B cell (primary cell): ENCODE data around the gene SPSB3. TPM values are rescaled to one million over a fixed set of nuclear protein-coding genes. Genes with fewer than 3 reads are reported as not detected.
A peak's percentile ranks its signal among the peaks of the same experiment; 100 is the strongest.

Experiments
- ATAC-seq: fragments of 200-7000 bp; cut with Tn5 transposase; one replicate; pipeline ENCODE4 v1.10.0; 2021; ENCODE audit warnings: low read depth, mild to moderate bottlenecking, moderate number of reproducible peaks, moderate library complexity
- CTCF ChIA-PET: fragments of 350-600 bp; sonication (Branson Sonifier 250); formaldehyde crosslinking; loops from one replicate; lab custom pipeline; 2021; ENCODE audit warnings: antibody characterized with exemption, inconsistent platforms; lab: Charles Lee
- POLR2A ChIA-PET: fragments of 350-600 bp; sonication (Branson Sonifier 250); formaldehyde crosslinking; loops from one replicate; lab custom pipeline; 2021; ENCODE audit warnings: antibody characterized with exemption; lab: Charles Lee
- DNase-seq: peaks from one replicate; pipeline ENCODE4 v3.0.0; 2013
- H2AFZ ChIP-seq: 2 replicates; pipeline ENCODE4 v1.6.1; 2012; ENCODE audit warnings: mild to moderate bottlenecking, low read depth, low read length; ENCODE audit not compliant: insufficient read depth, poor library complexity, severe bottlenecking
- H3K27ac ChIP-seq, 2 donors: 1 replicate in 1 of 2; 2 replicates in 1 of 2; pipeline ENCODE4 v1.5.1; 2012 to 2013; ENCODE audit warnings: low read length in 2 of 2, mild to moderate bottlenecking in 2 of 2, moderate library complexity in 1 of 2
- H3K27me3 ChIP-seq, 4 experiments: fragments of 200-600 bp in 1 of 4; sonication (generic) in 1 of 4; replicated peaks in 1 of 4; 1 replicate in 2 of 4; 2 replicates in 2 of 4; pipeline versions ENCODE4 v1.6.1 to v1.7.0; 2013 to 2016; ENCODE audit warnings: low read length in 3 of 4, mild to moderate bottlenecking in 2 of 4, mixed read lengths in 1 of 4, moderate library complexity in 1 of 4; ENCODE audit not compliant: insufficient read depth in 4 of 4, control insufficient read depth in 3 of 4; ENCODE audit errors: control extremely low read depth in 1 of 4
- H3K36me3 ChIP-seq, 2 experiments: replicated peaks in 1 of 2; 1 replicate in 1 of 2; 2 replicates in 1 of 2; pipeline versions ENCODE4 v1.6.1 to v1.7.1; 2013; ENCODE audit warnings: low read length in 1 of 2; ENCODE audit not compliant: insufficient read depth in 2 of 2, control insufficient read depth in 1 of 2; ENCODE audit errors: control extremely low read depth in 1 of 2, extremely low read depth in 1 of 2
- H3K4me1 ChIP-seq, 2 donors: fragments of 200-600 bp in 1 of 2; sonication (generic) in 1 of 2; 1 replicate in 1 of 2; 2 replicates in 1 of 2; pipeline versions ENCODE4 v1.5.1 to v1.6.1; 2013 to 2017; ENCODE audit warnings: low read length in 2 of 2; ENCODE audit not compliant: control insufficient read depth in 2 of 2, insufficient read depth in 2 of 2
- H3K4me2 ChIP-seq: replicated peaks from 2 replicates; pipeline ENCODE3; 2012; ENCODE audit warnings: mild to moderate bottlenecking, low read depth, low read length; ENCODE audit not compliant: poor library complexity, severe bottlenecking
- H3K4me3 ChIP-seq, 5 experiments: fragments of 200-600 bp in 1 of 5; sonication (generic) in 1 of 5; 1 replicate in 3 of 5; 2 replicates in 2 of 5; pipeline versions ENCODE4 v1.5.1 to v1.7.0; 2011 to 2016; ENCODE audit warnings: low read length in 4 of 5, mild to moderate bottlenecking in 4 of 5, low read depth in 2 of 5, control low read depth in 1 of 5, moderate library complexity in 1 of 5; ENCODE audit not compliant: insufficient read depth in 1 of 5; ENCODE audit errors: control extremely low read depth in 1 of 5, extremely low read depth in 1 of 5
- H3K79me2 ChIP-seq: fragments of 200-600 bp; sonication (generic); one replicate; pipeline ENCODE4 v1.6.0; 2016; ENCODE audit warnings: low read length; ENCODE audit not compliant: control insufficient read depth, insufficient read depth
- H3K9ac ChIP-seq: fragments of 200-600 bp; sonication (generic); 2 replicates; pipeline ENCODE4 v1.6.1; 2017; ENCODE audit warnings: mild to moderate bottlenecking, low read length, moderate library complexity
- H3K9me3 ChIP-seq, 3 donors: one replicate each; pipeline versions ENCODE4 v1.6.1 to v1.7.1; 2013; ENCODE audit warnings: low read length in 2 of 3; ENCODE audit not compliant: control insufficient read depth in 2 of 3, insufficient read depth in 1 of 3; ENCODE audit errors: control extremely low read depth in 1 of 3
- H4K20me1 ChIP-seq: 2 replicates; pipeline ENCODE4 v1.6.0; 2012; ENCODE audit warnings: mild to moderate bottlenecking, low read length; ENCODE audit not compliant: insufficient read depth, control insufficient read depth, poor library complexity, severe bottlenecking
- H3K27ac Mint-ChIP-seq: one replicate; pipeline ENCODE4 v1.8.0; 2021; ENCODE audit warnings: mixed read lengths
- H3K27me3 Mint-ChIP-seq: one replicate; pipeline ENCODE4 v1.8.0; 2021; ENCODE audit warnings: mixed read lengths
- H3K4me1 Mint-ChIP-seq: one replicate; pipeline ENCODE4 v1.8.0; 2021; ENCODE audit warnings: mixed read lengths
- H3K4me3 Mint-ChIP-seq: one replicate; pipeline ENCODE4 v1.8.0; 2021; ENCODE audit warnings: mixed read lengths
- H3K9me3 Mint-ChIP-seq: one replicate; pipeline ENCODE4 v1.8.0; 2022; ENCODE audit warnings: mixed read lengths; ENCODE audit not compliant: insufficient read depth
- CTCF ChIP-seq: fragments of 200-600 bp; IDR thresholded peaks from one replicate; pipeline ENCODE4 v1.8.0; 2022; ENCODE audit warnings: antibody characterized with exemption, mild to moderate bottlenecking
- EZH2 ChIP-seq: IDR thresholded peaks from 2 replicates; pipeline ENCODE4 v1.6.1; 2012; ENCODE audit warnings: borderline replicate concordance, low read depth, mild to moderate bottlenecking, moderate library complexity, low read length; ENCODE audit not compliant: insufficient read depth, poor library complexity, severe bottlenecking
- WGBS: methylation state at CpG from one replicate; pipeline ENCODE4 v1.1.5; 2013; ENCODE audit warnings: missing lambda C conversion rate; ENCODE audit not compliant: insufficient coverage; 5-methylcytosine and 5-hydroxymethylcytosine counted together
- intact Hi-C: fragments of 100-400 bp; cut with micrococcal nuclease; formaldehyde crosslinking; loops from one replicate; pipeline ENCODE4 v1.10.0; 2022
- polyA plus RNA-seq: library from polyadenylated mRNA; depleted of rRNA; stranded (reverse); fragments of >200 nt; gene quantifications from 2 replicates; pipeline ENCODE4 v1.2.3, GENCODE V29; 2012
- total RNA-seq, 2 donors: library from RNA; stranded (reverse); fragments of 120-200 nt in 1 of 2; gene quantifications; 1 replicate in 1 of 2; 2 replicates in 1 of 2; pipeline versions ENCODE4 v1.2.3 to v1.2.4, GENCODE V29; 2013 to 2022

SPSB3 gene
- total and polyA plus RNA-seq, 2 donors (not counting 1 experiment from before 2014, with no cell fraction given), result 91.2 to 264 TPM

DNA sequence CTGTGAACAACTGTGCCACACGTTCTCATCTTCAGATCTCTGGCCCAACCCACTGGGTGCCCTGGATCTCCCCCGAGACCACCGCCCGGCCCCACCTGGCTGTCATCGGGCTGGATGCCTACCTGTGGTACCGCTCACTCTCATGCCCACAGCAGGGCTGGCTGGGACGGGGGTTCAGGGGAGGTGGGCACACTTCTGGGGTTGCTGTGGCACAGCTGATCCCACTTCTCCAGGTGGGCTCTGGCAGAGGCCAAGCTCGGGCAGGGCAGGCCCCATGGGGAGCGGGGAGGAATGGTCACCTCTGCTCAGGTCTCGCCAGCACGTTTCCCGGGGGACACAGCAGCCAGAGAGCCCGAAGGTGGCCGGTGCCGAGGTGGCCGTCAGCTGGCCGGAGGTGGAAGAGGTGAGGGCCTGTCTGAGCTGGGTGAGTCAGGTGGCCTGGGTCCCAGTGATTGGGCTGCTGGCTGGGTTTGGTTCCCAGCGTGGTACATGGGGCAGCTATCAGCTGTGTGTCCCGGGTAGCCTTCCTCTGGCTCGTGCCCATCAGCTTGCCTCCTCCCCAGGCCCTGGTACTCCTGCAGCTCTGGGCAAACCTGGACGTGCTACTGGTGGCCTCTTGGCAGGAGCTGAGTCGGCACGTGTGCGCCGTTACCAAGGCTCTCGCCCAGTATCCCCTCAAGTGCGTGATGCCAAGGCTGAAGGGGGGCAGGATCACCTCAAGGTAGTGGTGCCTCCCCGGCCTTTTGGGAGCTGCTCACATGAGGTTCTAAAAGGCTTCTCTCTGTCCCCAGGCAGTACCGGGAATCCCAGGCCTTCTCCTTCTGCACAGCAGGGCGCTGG lies 7.1 kb downstream of the SPSB3 start:
- H3K9me3 ChIP-seq, result no peaks in the 10 kb centered on the region
- H3K79me2 ChIP-seq, result peaks cover 38% of the 10 kb centered on the region
- H2AFZ ChIP-seq, result no peak overlapping the region
- no peak overlapping the region for H3K27ac ChIP-seq
- no peak overlapping the region for H3K4me3 ChIP-seq
- Mint-ChIP-seq H3K9me3 (no peaks in the 10 kb centered on the region), H3K4me1 (peaks cover 24% of the 10 kb centered on the region), H3K4me3 (peak overlapping the region; percentile 95), H3K27me3 (no peaks in the 10 kb centered on the region), H3K27ac (no peak overlapping the region)
- no peak for DNase-seq
- peaks cover 21 to 38% of the 10 kb centered on the region in 2 donors for H3K4me1 ChIP-seq
- ChIA-PET CTCF (interaction anchor here (1.5 kb wide), 1 partner anchor 8 kb away, joined by 9 read pairs; the partner anchor contains the start of genes NUBP2 and SPSB3), POLR2A (no interaction called here)
- H3K36me3 ChIP-seq, result peaks cover 0 to 29% of the 10 kb centered on the region in 2 experiments
- H3K4me2 ChIP-seq, result no peak overlapping the region
- WGBS, result 97% methylated on average over 30 of the region's 30 CpGs
- peaks cover 71% of the 10 kb centered on the region for H4K20me1 ChIP-seq
- no peak overlapping the region for H3K9ac ChIP-seq
- TF ChIP-seq CTCF (no peak), EZH2 (no peak)
- no peak for ATAC-seq
- no peaks in the 10 kb centered on the region for H3K27me3 ChIP-seq
- intact Hi-C loops, result no loop called here

DNA sequence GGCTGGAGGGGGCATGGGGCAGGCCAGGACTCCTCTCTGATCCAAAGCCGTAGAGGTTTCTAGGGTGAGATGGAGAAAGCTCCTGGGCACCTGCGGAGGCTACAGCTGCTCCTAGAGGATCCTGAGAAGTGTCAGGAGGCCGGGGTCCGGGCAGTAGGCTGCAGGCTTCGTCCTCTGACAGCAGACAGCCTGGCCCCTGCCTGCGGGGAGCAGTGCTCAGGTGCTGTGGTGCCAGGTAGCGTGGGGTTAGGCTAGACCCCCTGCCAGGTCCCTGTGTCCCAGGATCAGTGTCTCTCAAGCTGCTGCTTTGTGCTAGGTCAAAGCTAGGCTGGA lies 8.0 kb downstream of the SPSB3 start:
- CTCF ChIA-PET, result interaction anchor here (0.8 to 1.5 kb wide), 3 partner anchors 9 to 367 kb away, joined by 3 to 9 read pairs (median 3); partner anchors contain the start of genes NUBP2, RPS2 and SPSB3
- peak overlapping the region; percentile 99 for H3K4me2 ChIP-seq
- Mint-ChIP-seq H3K4me1 (peaks cover 27% of the 10 kb centered on the region), H3K9me3 (no peaks in the 10 kb centered on the region), H3K27me3 (no peaks in the 10 kb centered on the region), H3K4me3 (peak overlapping the region; percentile 95), H3K27ac (no peak overlapping the region)
- peaks cover 0 to 26% of the 10 kb centered on the region in 2 experiments for H3K36me3 ChIP-seq
- no peak overlapping the region for H3K9ac ChIP-seq
- ATAC-seq, result no peak
- TF ChIP-seq CTCF, result no peak
- TF ChIP-seq EZH2, result no peak
- peaks cover 22 to 41% of the 10 kb centered on the region in 2 donors for H3K4me1 ChIP-seq
- POLR2A ChIA-PET, result interaction anchor here (1.0 to 4.4 kb wide), 2 partner anchors 8 to 53 kb away, joined by 3 to 27 read pairs; partner anchors contain the start of genes NUBP2 and SPSB3
- no peaks in the 10 kb centered on the region for H3K27me3 ChIP-seq
- no peak overlapping the region for H3K4me3 ChIP-seq
- peaks cover 71% of the 10 kb centered on the region for H4K20me1 ChIP-seq
- H3K79me2 ChIP-seq, result peaks cover 31% of the 10 kb centered on the region
- no peaks in the 10 kb centered on the region for H3K9me3 ChIP-seq
- no peak for DNase-seq
- whole genome bisulfite sequencing, result 90% methylated on average over 7 of the region's 7 CpGs
- intact Hi-C loops, result loop anchor here (5.0 kb wide), 2 partner anchors 153 to 362 kb away; partner anchors contain the start of gene UNKL
- no peak overlapping the region for H3K27ac ChIP-seq
- no peak overlapping the region for H2AFZ ChIP-seq
